Omental fat pad (tissue), 4 donors: ENCODE data around the gene RELCH. TPM values are rescaled to one million over a fixed set of nuclear protein-coding genes. Genes with fewer than 3 reads are reported as not detected.

ENCODE experiments used
- ATAC-seq: fragments of 150-250 bp; one replicate; pipeline ENCODE4 v1.9.1; 2016; ENCODE audit warnings: mild to moderate bottlenecking, moderate library complexity; ENCODE audit not compliant: low FRiP score
- DNase-seq: peaks from one replicate; pipeline ENCODE4 v3.0.0-alpha.2; 2019; ENCODE audit warnings: low spot score
- CTCF ChIP-seq, 3 donors: fragments of 450-650 bp; IDR thresholded peaks; one replicate each; pipeline ENCODE4 v1.5.1; 2016 to 2017; ENCODE audit warnings: antibody characterized with exemption in 3 of 3, mild to moderate bottlenecking in 3 of 3, moderate library complexity in 2 of 3
- total RNA-seq, 4 donors: library from RNA; depleted of rRNA; stranded (reverse); fragments of >200 nt; gene quantifications; one replicate each; pipeline ENCODE4 v1.1.0, GENCODE V29; 2016

RELCH gene
- total RNA-seq, 4 donors from 2014 or later = 21.8 to 42.7 (median 29.8) TPM

- ATAC-seq (no peak), DNase-seq (no peak)
- no peak for TF ChIP-seq CTCF (IDR thresholded peaks at IDR 0.05)
Measured at GRCh38 chr18:62329691-62330454, 142.8 kb downstream of the RELCH start.

- no peak for TF ChIP-seq CTCF (IDR thresholded peaks at IDR 0.05)
- no peak for ATAC-seq
- DNase-seq = no peak
Measured at GRCh38 chr18:62330650-62331049, 143.6 kb downstream of the RELCH start.

DNA sequence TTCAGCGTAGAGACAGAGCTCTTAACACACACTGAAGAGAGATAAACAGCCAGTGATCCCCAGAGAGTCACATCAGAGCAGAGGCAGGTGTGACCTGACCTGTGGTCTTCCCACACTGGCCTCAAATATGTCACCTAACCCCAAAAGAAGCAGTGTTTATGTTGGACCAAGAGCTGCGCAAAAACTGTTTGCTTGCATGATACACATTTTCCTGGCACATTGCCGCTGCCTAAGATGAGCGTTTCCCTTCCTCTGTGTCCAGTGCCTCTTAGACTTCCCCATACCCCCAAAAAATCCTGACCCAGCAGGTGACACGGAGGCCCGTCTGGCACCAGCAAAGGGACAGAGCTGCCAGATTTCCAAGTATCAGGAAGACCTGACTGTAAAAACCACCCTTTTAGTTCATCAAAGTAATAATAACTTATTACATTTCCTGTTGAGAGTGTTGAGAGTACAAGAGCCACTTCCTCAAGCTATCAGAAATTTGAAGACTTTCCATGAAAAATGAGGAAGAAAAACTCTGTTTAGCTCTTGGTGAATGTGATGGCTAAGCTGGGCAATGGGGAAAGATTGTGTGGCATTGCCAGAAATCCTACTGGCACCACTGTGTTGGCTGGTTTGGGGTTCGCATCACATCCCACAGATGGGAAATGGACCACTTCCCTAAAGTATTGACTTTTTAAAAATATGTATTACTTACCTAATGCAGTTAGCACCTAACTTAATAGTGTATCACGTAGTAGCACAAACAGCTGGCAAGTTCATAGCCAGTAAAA lies 144.7 kb downstream of the RELCH start:
- DNase-seq (no peak), ATAC-seq (no peak)
- TF ChIP-seq CTCF (IDR thresholded peaks at IDR 0.05) = no peak

DNA sequence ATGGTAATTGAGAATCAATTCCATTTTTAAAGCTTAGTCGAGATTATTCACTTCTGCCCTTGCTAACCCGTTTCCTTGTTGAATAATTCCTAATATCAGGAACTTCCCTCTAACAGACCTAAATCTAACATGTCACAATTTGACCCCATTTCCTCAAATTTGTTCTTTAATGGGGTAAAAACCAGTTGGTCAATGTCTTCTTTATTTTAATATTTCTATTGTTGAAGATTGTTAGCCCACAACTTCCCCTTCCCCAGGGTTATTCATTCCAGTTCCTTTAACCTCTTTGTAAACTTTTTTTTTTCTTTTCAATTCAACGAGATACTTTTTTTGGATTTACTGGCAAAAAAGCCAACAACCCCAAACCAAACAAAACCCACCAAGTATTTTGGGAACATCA lies 145.4 kb downstream of the RELCH start:
- no peak for TF ChIP-seq CTCF (IDR thresholded peaks at IDR 0.05)
- DNase-seq (no peak), ATAC-seq (no peak)

GRCh38 chr18:62332964-62333695 lies 146.1 kb downstream of the RELCH start:
- DNase-seq (no peak), ATAC-seq (no peak)
- TF ChIP-seq CTCF (IDR thresholded peaks at IDR 0.05) = no peak

GRCh38 chr18:62334120-62334519 lies 147.1 kb downstream of the RELCH start:
- DNase-seq (no peak), ATAC-seq (no peak)
- TF ChIP-seq CTCF (IDR thresholded peaks at IDR 0.05) = no peak
